Ishikawa (cell line): ENCODE data around the gene ZNF860.

ENCODE experiments used
- CEBPB ChIP-seq: IDR thresholded peaks from 2 replicates; pipeline ENCODE4 v1.6.1; 2012
- CREB1 ChIP-seq: IDR thresholded peaks from 2 replicates; pipeline ENCODE4 v1.6.1; 2012; ENCODE audit warnings: low read depth
- EGR1 ChIP-seq: IDR thresholded peaks from 2 replicates; pipeline ENCODE4 v1.6.1; 2012
- EP300 ChIP-seq: IDR thresholded peaks from 2 replicates; pipeline ENCODE4 v1.6.1; 2012; ENCODE audit warnings: borderline replicate concordance
- FOXM1 ChIP-seq: IDR thresholded peaks from 2 replicates; pipeline ENCODE4 v1.6.1; 2012; ENCODE audit warnings: low read depth, borderline replicate concordance
- MAX ChIP-seq: IDR thresholded peaks from 2 replicates; pipeline ENCODE4 v1.6.1; 2012
- NFIC ChIP-seq: IDR thresholded peaks from 2 replicates; pipeline ENCODE4 v1.6.1; 2012
- RAD21 ChIP-seq: IDR thresholded peaks from 2 replicates; pipeline ENCODE4 v1.6.1; 2012; ENCODE audit warnings: low read depth
- REST ChIP-seq: IDR thresholded peaks from 2 replicates; pipeline ENCODE4 v1.6.1; 2012; ENCODE audit warnings: low read depth, mild to moderate bottlenecking
- TAF1 ChIP-seq: IDR thresholded peaks from 2 replicates; pipeline ENCODE4 v1.6.1; 2012; ENCODE audit warnings: low read depth, mild to moderate bottlenecking
- TCF12 ChIP-seq: IDR thresholded peaks from 2 replicates; pipeline ENCODE4 v1.6.1; 2012; ENCODE audit warnings: low read depth
- TEAD4 ChIP-seq: IDR thresholded peaks from 2 replicates; pipeline ENCODE4 v1.6.1; 2012
- USF1 ChIP-seq: IDR thresholded peaks from 2 replicates; pipeline ENCODE4 v1.6.1; 2012
- YY1 ChIP-seq: IDR thresholded peaks from 2 replicates; pipeline ENCODE4 v1.6.1; 2012; ENCODE audit warnings: low read depth
- ZBTB7A ChIP-seq: IDR thresholded peaks from 2 replicates; pipeline ENCODE4 v1.6.1; 2012; ENCODE audit warnings: low read depth

The ZNF860 gene

GRCh38 chr3:31960793-31961431 is 20.6 kb upstream of the ZNF860 start:
- peak; percentile 61 for TF ChIP-seq YY1
- TF ChIP-seq TCF12, result no peak
- no peak for TF ChIP-seq EP300
- TF ChIP-seq MAX, result no peak
- TF ChIP-seq TEAD4, result peak; percentile 79

DNA sequence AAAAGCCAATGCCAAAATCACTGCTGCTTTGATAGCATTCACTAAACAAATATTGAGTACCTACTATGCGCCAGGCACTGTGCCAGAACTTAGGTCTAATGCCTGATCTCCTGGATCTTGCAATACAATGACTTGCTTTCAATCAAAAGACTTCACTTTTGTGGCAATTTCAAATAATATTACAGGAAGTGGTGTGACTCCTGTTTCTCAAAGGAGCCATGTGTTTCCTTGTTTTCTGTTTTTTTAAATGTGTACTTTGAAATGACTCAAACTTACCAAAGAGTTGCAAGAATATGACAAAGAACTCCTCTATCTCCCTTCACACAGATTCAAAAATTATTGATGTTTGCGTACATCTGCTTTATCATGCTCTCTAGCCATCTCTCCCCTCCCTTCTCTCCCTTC is 18.7 kb upstream of the ZNF860 start:
- TF ChIP-seq YY1, result no peak
- no peak for TF ChIP-seq MAX
- TF ChIP-seq TEAD4, result no peak
- no peak for TF ChIP-seq TCF12
- TF ChIP-seq CREB1, result no peak
- TF ChIP-seq ZBTB7A, result no peak

DNA sequence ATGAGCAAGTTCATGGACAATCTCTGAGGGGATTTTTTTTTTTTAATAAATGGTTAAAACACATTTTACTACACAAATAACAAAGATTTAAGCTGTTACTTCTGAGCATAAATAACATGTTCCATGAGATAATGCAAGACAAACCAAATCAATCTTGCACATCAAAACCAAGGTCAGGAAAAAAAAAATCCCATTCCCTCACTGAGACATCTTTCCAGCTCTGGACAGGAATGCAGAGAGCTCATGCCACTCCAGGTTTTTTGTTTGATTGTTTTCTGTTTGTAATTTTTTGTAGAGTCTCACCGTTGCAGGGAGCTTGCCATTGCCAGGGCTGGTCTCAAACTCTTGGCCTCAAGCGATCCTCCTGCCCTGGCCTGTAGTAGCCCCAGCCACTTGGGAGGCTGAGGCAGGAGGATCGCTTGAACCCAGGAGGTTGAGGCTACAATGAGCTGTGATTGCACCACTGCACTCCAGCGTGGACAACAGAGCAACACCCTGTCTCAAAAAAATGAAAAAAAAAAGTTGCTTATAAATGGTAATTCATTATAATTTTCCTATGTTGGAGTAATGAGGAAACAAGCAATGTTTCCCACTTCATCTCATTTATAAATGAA is 14.5 kb upstream of the ZNF860 start:
- TF ChIP-seq EGR1 (no peak), CEBPB (no peak), MAX (no peak), YY1 (no peak), ZBTB7A (no peak), EP300 (no peak), TEAD4 (no peak), USF1 (no peak), RAD21 (no peak), TCF12 (no peak)

DNA sequence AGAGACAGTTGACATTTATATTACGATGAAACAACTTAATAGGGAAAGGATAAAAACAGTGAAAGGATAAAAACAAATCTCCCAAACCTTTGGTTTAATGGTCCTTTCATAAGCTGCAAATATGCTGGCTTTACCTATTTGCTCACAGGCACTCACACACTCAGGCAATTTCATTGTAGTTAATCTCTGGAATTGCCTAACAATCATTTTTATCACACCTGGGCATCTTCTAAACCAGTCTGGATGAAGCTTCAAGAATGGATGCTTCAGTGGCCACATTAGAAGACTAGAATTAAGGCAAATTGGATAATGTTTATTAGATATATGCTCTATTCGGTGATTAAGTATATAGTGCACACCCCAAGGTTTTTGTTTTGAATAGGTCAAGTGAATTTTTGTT is 14.0 kb upstream of the ZNF860 start:
- TF ChIP-seq USF1 (no peak), REST (no peak), TEAD4 (no peak), YY1 (no peak), CREB1 (no peak), EGR1 (no peak), NFIC (no peak), EP300 (no peak), TAF1 (no peak)

DNA sequence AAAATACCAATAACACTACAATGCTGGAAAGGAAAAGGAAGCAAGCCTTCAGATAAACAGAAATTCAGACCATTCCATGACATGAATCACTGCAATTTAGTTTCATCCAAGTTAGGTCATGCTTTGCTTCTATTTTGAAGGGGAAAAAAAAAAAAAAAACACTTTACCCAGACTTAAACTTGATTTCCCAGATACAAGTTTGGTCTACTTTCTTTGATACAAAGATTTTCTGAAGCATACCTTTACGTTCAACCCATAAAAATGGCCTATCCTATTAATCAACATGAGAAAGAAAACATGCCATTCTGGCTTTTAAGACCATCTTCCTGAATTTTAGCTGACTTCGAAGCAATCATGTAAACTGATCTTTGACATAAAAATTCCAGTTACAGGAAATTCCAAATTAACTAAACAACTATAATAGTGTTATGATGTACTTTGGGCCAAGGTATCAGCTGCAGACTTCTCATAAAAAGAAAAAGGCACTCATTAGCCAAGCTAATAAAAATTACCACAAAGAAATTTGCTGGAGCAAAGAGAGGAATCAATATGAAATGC is 13.1 kb upstream of the ZNF860 start:
- TF ChIP-seq YY1 (no peak), RAD21 (0 out of 2 replicates have a peak, but pooled peaks have one; percentile 7)

GRCh38 chr3:31968927-31969418 is 12.6 kb upstream of the ZNF860 start:
- TF ChIP-seq TCF12, result peak; percentile 99
- peak; percentile 55; the same call in 1 of the 2 replicates for TF ChIP-seq YY1
- TF ChIP-seq CREB1, result 0 out of 2 replicates have a peak, but pooled peaks have one; percentile 42
- peak; percentile 99 for TF ChIP-seq TEAD4
- peak; percentile 99 for TF ChIP-seq NFIC
- no peak for TF ChIP-seq REST
- peak; percentile 78 for TF ChIP-seq MAX
- peak; percentile 95 for TF ChIP-seq FOXM1
- TF ChIP-seq ZBTB7A, result peak; percentile 68; the same call in 1 of the 2 replicates
- TF ChIP-seq RAD21, result peak; percentile 44
- TF ChIP-seq CEBPB, result peak; percentile 80
- TF ChIP-seq EGR1, result no peak
- no peak for TF ChIP-seq TAF1
- peak; percentile 99 for TF ChIP-seq EP300
- TF ChIP-seq USF1, result peak; percentile 46
